DOHH2 (cell line): ENCODE results near the gene UBE2QL1.

Source experiments
- H3F3A ChIP-seq: fragments of 200-600 bp; sonication (generic), shearing (Covaris generic); 2 replicates; pipeline ENCODE4 v1.6.0; 2016; ENCODE audit warnings: antibody characterized with exemption, mild to moderate bottlenecking; ENCODE audit not compliant: control insufficient read depth, insufficient read depth
- H3K27ac ChIP-seq: fragments of 200-600 bp; sonication (generic); 2 replicates; pipeline ENCODE4 v1.5.1; 2014; ENCODE audit warnings: low read depth, mild to moderate bottlenecking, low read length, moderate library complexity
- H3K27me3 ChIP-seq: fragments of 200-600 bp; sonication (generic); 2 replicates; pipeline ENCODE4 v1.6.1; 2014; ENCODE audit warnings: mild to moderate bottlenecking, low read length, mixed read lengths; ENCODE audit not compliant: control insufficient read depth
- H3K36me3 ChIP-seq: fragments of 200-600 bp; sonication (generic); 2 replicates; pipeline ENCODE4 v1.6.1; 2014; ENCODE audit warnings: mild to moderate bottlenecking, low read length, moderate library complexity, mixed read lengths; ENCODE audit not compliant: control insufficient read depth
- H3K4me1 ChIP-seq: fragments of 200-600 bp; sonication (generic); 2 replicates; pipeline ENCODE4 v1.6.1; 2014; ENCODE audit warnings: mild to moderate bottlenecking, low read length, mixed read lengths; ENCODE audit not compliant: control insufficient read depth
- H3K4me2 ChIP-seq: fragments of 200-600 bp; sonication (generic); 2 replicates; pipeline ENCODE4 v1.6.0; 2014; ENCODE audit warnings: mild to moderate bottlenecking, low read length, moderate library complexity
- H3K4me3 ChIP-seq: fragments of 200-600 bp; sonication (generic); 2 replicates; pipeline ENCODE4 v1.5.1; 2014; ENCODE audit warnings: mild to moderate bottlenecking, low read length, mixed read lengths
- H3K79me2 ChIP-seq: fragments of 200-600 bp; sonication (generic); 2 replicates; pipeline ENCODE4 v1.6.1; 2014; ENCODE audit warnings: mild to moderate bottlenecking, low read length, mixed read lengths; ENCODE audit not compliant: control insufficient read depth
- H3K9me2 ChIP-seq: fragments of 200-600 bp; sonication (generic); replicated peaks from 2 replicates; pipeline ENCODE4 v1.6.1; 2014; ENCODE audit warnings: mild to moderate bottlenecking, low read length, mixed read lengths; ENCODE audit not compliant: control insufficient read depth
- H3K9me3 ChIP-seq: fragments of 200-600 bp; sonication (generic); 2 replicates; pipeline ENCODE4 v1.6.1; 2014; ENCODE audit warnings: antibody characterized with exemption, low read length, mixed read lengths; ENCODE audit not compliant: control insufficient read depth, insufficient read depth
- H4K20me1 ChIP-seq: fragments of 200-600 bp; sonication (generic); 2 replicates; pipeline ENCODE4 v1.6.0; 2014; ENCODE audit warnings: low read depth, mild to moderate bottlenecking, antibody characterized with exemption, low read length, moderate library complexity; ENCODE audit not compliant: control insufficient read depth, insufficient read depth
- EZH2phosphoT487 ChIP-seq: fragments of 200-600 bp; sonication (generic); IDR thresholded peaks from 2 replicates; pipeline ENCODE4 v1.6.1; 2017; ENCODE audit warnings: borderline replicate concordance, mild to moderate bottlenecking, antibody characterized with exemption, low read length, moderate library complexity, mixed read lengths
- TF ChIP-seq, protein P1 (sequence below): fragments of 200-600 bp; sonication (generic); IDR thresholded peaks from one replicate; pipeline ENCODE4 v1.5.1; 2014; ENCODE audit warnings: antibody characterized with exemption, mild to moderate bottlenecking, low read depth, low read length; ENCODE audit not compliant: poor library complexity, severe bottlenecking

The UBE2QL1 gene

GRCh38 chr5:6453937-6454560 is 5.4 kb downstream of the UBE2QL1 start:
- Histone ChIP-seq H3F3A (no peaks in the 10 kb centered on the region), H3K9me2 (no peaks in the 10 kb centered on the region), H3K36me3 (no peaks in the 10 kb centered on the region), H3K4me2 (no peak overlapping the region), H3K79me2 (no peaks in the 10 kb centered on the region), H4K20me1 (no peaks in the 10 kb centered on the region), H3K9me3 (no peaks in the 10 kb centered on the region), H3K27ac (no peak overlapping the region), H3K27me3 (peaks cover 15% of the 10 kb centered on the region), H3K4me3 (no peak overlapping the region), H3K4me1 (no peaks in the 10 kb centered on the region)
- no peak for TF ChIP-seq EZH2phosphoT487
- TF ChIP-seq, protein P1, sequence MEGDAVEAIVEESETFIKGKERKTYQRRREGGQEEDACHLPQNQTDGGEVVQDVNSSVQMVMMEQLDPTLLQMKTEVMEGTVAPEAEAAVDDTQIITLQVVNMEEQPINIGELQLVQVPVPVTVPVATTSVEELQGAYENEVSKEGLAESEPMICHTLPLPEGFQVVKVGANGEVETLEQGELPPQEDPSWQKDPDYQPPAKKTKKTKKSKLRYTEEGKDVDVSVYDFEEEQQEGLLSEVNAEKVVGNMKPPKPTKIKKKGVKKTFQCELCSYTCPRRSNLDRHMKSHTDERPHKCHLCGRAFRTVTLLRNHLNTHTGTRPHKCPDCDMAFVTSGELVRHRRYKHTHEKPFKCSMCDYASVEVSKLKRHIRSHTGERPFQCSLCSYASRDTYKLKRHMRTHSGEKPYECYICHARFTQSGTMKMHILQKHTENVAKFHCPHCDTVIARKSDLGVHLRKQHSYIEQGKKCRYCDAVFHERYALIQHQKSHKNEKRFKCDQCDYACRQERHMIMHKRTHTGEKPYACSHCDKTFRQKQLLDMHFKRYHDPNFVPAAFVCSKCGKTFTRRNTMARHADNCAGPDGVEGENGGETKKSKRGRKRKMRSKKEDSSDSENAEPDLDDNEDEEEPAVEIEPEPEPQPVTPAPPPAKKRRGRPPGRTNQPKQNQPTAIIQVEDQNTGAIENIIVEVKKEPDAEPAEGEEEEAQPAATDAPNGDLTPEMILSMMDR = no peak

- no peaks in the 10 kb centered on the region for H4K20me1 ChIP-seq
- H3K79me2 ChIP-seq = no peaks in the 10 kb centered on the region
- no peaks in the 10 kb centered on the region for H3K36me3 ChIP-seq
- TF ChIP-seq, protein P1 = no peak
- peaks cover 15% of the 10 kb centered on the region for H3K27me3 ChIP-seq
- H3K4me1 ChIP-seq = no peaks in the 10 kb centered on the region
- H3K4me3 ChIP-seq = no peak overlapping the region
- no peaks in the 10 kb centered on the region for H3K9me3 ChIP-seq
- H3K9me2 ChIP-seq = no peaks in the 10 kb centered on the region
- H3F3A ChIP-seq = no peaks in the 10 kb centered on the region
- no peak overlapping the region for H3K4me2 ChIP-seq
- H3K27ac ChIP-seq = no peak overlapping the region
These were observed 6.0 kb downstream of the UBE2QL1 start for GRCh38 chr5:6454628-6455053.

- TF ChIP-seq, protein P1 = no peak
- no peak for TF ChIP-seq EZH2phosphoT487
- H3K36me3 ChIP-seq = no peaks in the 10 kb centered on the region
- peaks cover 12% of the 10 kb centered on the region for H3K27me3 ChIP-seq
- no peak overlapping the region for H3K27ac ChIP-seq
- no peaks in the 10 kb centered on the region for H3K79me2 ChIP-seq
- no peaks in the 10 kb centered on the region for H3K9me3 ChIP-seq
- no peak overlapping the region for H3K4me3 ChIP-seq
- H3K9me2 ChIP-seq = no peaks in the 10 kb centered on the region
- H3K4me1 ChIP-seq = no peaks in the 10 kb centered on the region
- H3F3A ChIP-seq = no peaks in the 10 kb centered on the region
- H3K4me2 ChIP-seq = no peak overlapping the region
- H4K20me1 ChIP-seq = no peaks in the 10 kb centered on the region
These were observed 7.0 kb downstream of the UBE2QL1 start for GRCh38 chr5:6455571-6456200.
